Measurements from ENCODE around the gene DENND4B.

GRCh38 chr1:153954826-153955225, 8.3 kb upstream of the DENND4B start:
- TF ChIP-seq CTCF (IDR thresholded peaks at IDR 0.05) (no peak), POLR2A (IDR thresholded peaks at IDR 0.05) (no peak)

Measured in adrenal gland (tissue), 5 donors.